Lower lobe of right lung (tissue), 2 donors: ENCODE data around the gene PCDH1. TPM values are rescaled to one million over a fixed set of nuclear protein-coding genes. Genes with fewer than 3 reads are reported as not detected.

ENCODE experiments used
- ATAC-seq, 2 donors: fragments of 200-7000 bp; cut with Tn5 transposase; one replicate each; pipeline ENCODE4 v1.9.1; 2020 to 2022; ENCODE audit warnings: mild to moderate bottlenecking in 2 of 2, moderate library complexity in 2 of 2
- DNase-seq: peaks from one replicate; pipeline ENCODE4 v3.0.0-alpha.2; 2020
- H3K27ac ChIP-seq: fragments of 200-600 bp; one replicate; pipeline ENCODE4 v1.8.0; 2022
- H3K27me3 ChIP-seq: fragments of 200-600 bp; one replicate; pipeline ENCODE4 v1.8.0; 2022; ENCODE audit warnings: low read depth
- H3K36me3 ChIP-seq: fragments of 200-600 bp; one replicate; pipeline ENCODE4 v1.8.0; 2022; ENCODE audit warnings: mild to moderate bottlenecking
- H3K4me1 ChIP-seq: fragments of 200-600 bp; one replicate; pipeline ENCODE4 v1.8.0; 2022
- H3K4me3 ChIP-seq: fragments of 200-600 bp; one replicate; pipeline ENCODE4 v1.8.0; 2022; ENCODE audit warnings: mild to moderate bottlenecking
- H3K9me3 ChIP-seq: fragments of 200-600 bp; one replicate; pipeline ENCODE4 v1.8.0; 2022
- intact Hi-C: fragments of 100-400 bp; cut with DNase I; formaldehyde crosslinking; loops from one replicate; pipeline ENCODE4 v1.11.0; 2022
- total RNA-seq: library from RNA; stranded (reverse); fragmentation: NEBNext Ultra II Directional; extraction: Animal tissue kit (Norgen Biotek cat#: 25700); gene quantifications from one replicate; pipeline ENCODE4 v1.2.1, GENCODE V29; 2021
- TF ChIP-seq, protein P1 (sequence below): fragments of 200-600 bp; IDR thresholded peaks from one replicate; pipeline ENCODE4 v1.8.0; 2022; ENCODE audit warnings: antibody characterized with exemption, mild to moderate bottlenecking
- donor health status: DM: no; HTN: yes; CAD: no; lungs with severe emphysema.

PCDH1 gene
- total RNA-seq, 1 donor from 2014 or later, result 55.7 TPM

- Histone ChIP-seq H3K9me3 (no peaks in the 10 kb centered on the region), H3K36me3 (no peaks in the 10 kb centered on the region), H3K27me3 (peaks cover 37% of the 10 kb centered on the region), H3K4me3 (peak overlapping the region; percentile 77), H3K27ac (peak overlapping the region; percentile 88), H3K4me1 (peaks cover 64% of the 10 kb centered on the region)
- intact Hi-C loops, result no loop called here
- ATAC-seq, result peak; percentile 49 to 51
- TF ChIP-seq, protein P1, sequence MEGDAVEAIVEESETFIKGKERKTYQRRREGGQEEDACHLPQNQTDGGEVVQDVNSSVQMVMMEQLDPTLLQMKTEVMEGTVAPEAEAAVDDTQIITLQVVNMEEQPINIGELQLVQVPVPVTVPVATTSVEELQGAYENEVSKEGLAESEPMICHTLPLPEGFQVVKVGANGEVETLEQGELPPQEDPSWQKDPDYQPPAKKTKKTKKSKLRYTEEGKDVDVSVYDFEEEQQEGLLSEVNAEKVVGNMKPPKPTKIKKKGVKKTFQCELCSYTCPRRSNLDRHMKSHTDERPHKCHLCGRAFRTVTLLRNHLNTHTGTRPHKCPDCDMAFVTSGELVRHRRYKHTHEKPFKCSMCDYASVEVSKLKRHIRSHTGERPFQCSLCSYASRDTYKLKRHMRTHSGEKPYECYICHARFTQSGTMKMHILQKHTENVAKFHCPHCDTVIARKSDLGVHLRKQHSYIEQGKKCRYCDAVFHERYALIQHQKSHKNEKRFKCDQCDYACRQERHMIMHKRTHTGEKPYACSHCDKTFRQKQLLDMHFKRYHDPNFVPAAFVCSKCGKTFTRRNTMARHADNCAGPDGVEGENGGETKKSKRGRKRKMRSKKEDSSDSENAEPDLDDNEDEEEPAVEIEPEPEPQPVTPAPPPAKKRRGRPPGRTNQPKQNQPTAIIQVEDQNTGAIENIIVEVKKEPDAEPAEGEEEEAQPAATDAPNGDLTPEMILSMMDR, result no peak
- peak; percentile 77 for DNase-seq
Measured at GRCh38 chr5:141875795-141876627, 2.2 kb downstream of the PCDH1 start.

DNA sequence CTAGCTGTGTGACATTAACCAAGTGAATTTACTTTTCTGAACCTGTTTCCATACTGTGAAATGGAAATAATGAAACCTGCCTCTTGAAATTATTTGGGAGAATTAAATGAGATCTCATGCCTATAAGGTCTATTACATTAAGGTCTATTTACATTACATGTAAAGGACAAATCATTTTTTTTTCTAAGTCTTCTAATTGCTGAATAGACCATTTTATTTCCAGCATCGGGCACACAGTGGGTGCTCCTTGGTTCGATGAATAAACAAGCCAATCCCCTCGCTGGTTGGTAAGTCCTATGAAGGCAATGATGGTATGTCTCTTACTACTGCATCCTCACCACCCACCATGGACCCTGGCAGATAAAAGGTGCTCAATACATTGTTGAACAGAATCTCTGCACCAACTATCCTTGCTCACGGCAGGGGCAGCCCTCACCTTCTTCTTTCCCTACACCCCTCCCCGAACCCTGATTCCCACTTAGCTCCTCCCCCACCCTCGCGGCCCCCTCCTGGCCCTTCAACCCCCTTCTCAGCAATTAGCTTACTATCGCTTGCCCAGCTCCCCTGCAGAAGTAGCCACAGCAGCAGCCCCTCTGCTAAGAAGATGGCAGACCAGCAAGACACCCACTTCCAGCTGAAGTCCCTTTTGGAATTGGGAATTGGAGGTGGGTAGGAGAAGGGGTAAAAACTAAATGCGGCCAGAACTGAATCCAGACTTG, 3.0 kb downstream of the PCDH1 start:
- intact Hi-C loops, result no loop called here
- H3K4me3 ChIP-seq, result peak overlapping the region; percentile 77

GRCh38 chr5:141874262-141874964, 3.8 kb downstream of the PCDH1 start:
- Histone ChIP-seq H3K9me3 (no peaks in the 10 kb centered on the region), H3K27me3 (peaks cover 35% of the 10 kb centered on the region), H3K4me1 (peaks cover 53% of the 10 kb centered on the region), H3K4me3 (peak overlapping the region; percentile 77), H3K36me3 (no peaks in the 10 kb centered on the region), H3K27ac (peak overlapping the region; percentile 41)
- intact Hi-C loops, result no loop called here
- ATAC-seq, result no peak
- TF ChIP-seq, protein P1, result no peak
- no peak for DNase-seq

More for the DNA sequence above, 3.0 kb downstream of the PCDH1 start:
- Histone ChIP-seq H3K4me1 (peaks cover 60% of the 10 kb centered on the region), H3K27ac (peak overlapping the region; percentile 88), H3K9me3 (no peaks in the 10 kb centered on the region), H3K36me3 (no peaks in the 10 kb centered on the region), H3K27me3 (peaks cover 35% of the 10 kb centered on the region)
- ATAC-seq, result no peak
- TF ChIP-seq, protein P1, result no peak
- no peak for DNase-seq

GRCh38 chr5:141873933-141874261, 4.3 kb downstream of the PCDH1 start:
- intact Hi-C loops, result no loop called here
- TF ChIP-seq, protein P1, result no peak
- Histone ChIP-seq H3K4me3 (peak overlapping the region; percentile 77), H3K27me3 (peaks cover 35% of the 10 kb centered on the region), H3K27ac (peak overlapping the region; percentile 41), H3K36me3 (peaks cover 5% of the 10 kb centered on the region), H3K4me1 (peaks cover 48% of the 10 kb centered on the region), H3K9me3 (no peaks in the 10 kb centered on the region)
- no peak for ATAC-seq
- no peak for DNase-seq

DNA sequence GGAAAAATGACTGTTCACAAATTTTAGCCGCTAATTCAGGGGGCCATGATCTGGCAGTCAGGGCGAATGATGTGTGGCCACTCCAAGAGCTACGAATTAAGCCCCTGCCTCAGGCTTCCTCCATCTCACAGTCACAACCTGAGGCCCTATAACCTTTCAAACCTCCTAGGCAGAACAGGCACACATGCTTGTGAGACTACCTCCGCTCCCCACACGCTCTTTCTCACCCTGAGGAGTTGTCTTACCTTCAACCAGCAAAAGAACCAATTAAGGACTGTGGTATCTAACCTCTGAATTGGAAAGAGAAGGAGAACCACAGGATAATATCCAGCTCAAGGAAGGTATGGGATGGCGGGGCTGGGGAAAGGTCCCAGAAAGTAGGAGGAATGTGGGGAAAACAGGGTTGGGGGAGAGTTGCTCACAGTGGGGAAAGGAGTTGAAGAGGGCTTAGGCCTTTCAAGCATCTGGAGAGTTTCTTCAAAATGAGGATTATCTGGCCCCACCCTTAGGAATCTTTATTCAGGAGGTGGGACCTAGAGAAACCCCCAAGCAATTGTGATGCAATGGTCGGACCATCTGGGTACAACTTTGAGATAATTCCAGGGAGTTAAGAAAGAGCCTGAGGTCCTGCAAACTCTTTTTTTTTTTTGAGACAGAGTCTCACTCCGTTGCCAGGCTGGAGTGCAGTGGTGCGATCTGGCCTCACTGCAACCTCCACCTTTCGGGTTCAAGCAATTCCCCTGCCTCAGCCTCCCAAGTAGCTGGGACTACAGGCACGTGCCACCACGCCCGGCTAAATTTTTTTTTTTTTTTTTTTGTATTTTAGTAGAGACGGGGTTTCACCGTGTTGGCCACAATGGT, 5.5 kb downstream of the PCDH1 start:
- Histone ChIP-seq H3K27ac (no peak overlapping the region), H3K36me3 (peaks cover 17% of the 10 kb centered on the region), H3K9me3 (no peaks in the 10 kb centered on the region), H3K4me3 (no peak overlapping the region), H3K4me1 (peaks cover 40% of the 10 kb centered on the region), H3K27me3 (peaks cover 31% of the 10 kb centered on the region)
- TF ChIP-seq, protein P1, result no peak
- intact Hi-C loops, result no loop called here
- no peak for DNase-seq
- ATAC-seq, result no peak
